Upper lobe of right lung (tissue), 1 donor: ENCODE data around the gene SDF4. TPM values are rescaled to one million over a fixed set of nuclear protein-coding genes. Genes with fewer than 3 reads are reported as not detected.

Experiments
- ATAC-seq: fragments of 200-7000 bp; cut with Tn5 transposase; one replicate; pipeline ENCODE4 v1.9.1; 2020; ENCODE audit warnings: mild to moderate bottlenecking, moderate library complexity
- DNase-seq: peaks from one replicate; pipeline ENCODE4 v3.0.0-alpha.2; 2020
- H3K27ac ChIP-seq: fragments of 200-600 bp; one replicate; pipeline ENCODE4 v1.8.0; 2022
- H3K27me3 ChIP-seq: fragments of 200-600 bp; one replicate; pipeline ENCODE4 v1.8.0; 2022; ENCODE audit warnings: mild to moderate bottlenecking
- H3K36me3 ChIP-seq: fragments of 200-600 bp; one replicate; pipeline ENCODE4 v1.8.0; 2022
- H3K4me1 ChIP-seq: fragments of 200-600 bp; one replicate; pipeline ENCODE4 v1.8.0; 2022
- H3K4me3 ChIP-seq: fragments of 200-600 bp; one replicate; pipeline ENCODE4 v1.8.0; 2022; ENCODE audit warnings: mild to moderate bottlenecking
- H3K9me3 ChIP-seq: fragments of 200-600 bp; one replicate; pipeline ENCODE4 v1.8.0; 2022
- CTCF ChIP-seq: fragments of 200-600 bp; IDR thresholded peaks from one replicate; pipeline ENCODE4 v1.8.0; 2022; ENCODE audit warnings: antibody characterized with exemption
- intact Hi-C: fragments of 100-400 bp; cut with DNase I; formaldehyde crosslinking; loops from one replicate; pipeline ENCODE4 v1.11.0; 2022
- total RNA-seq: library from RNA; stranded (reverse); fragmentation: NEBNext Ultra II Directional; extraction: Animal tissue kit (Norgen Biotek cat#: 25700); gene quantifications from one replicate; pipeline ENCODE4 v1.2.1, GENCODE V29; 2021
- donor health status: DM: no; HTN: yes; CAD: no; lungs with severe emphysema.

The SDF4 gene
- total RNA-seq, 1 donor from 2014 or later: 132 TPM

- Histone ChIP-seq H3K4me3 (no peak overlapping the region), H3K9me3 (no peaks in the 10 kb centered on the region), H3K27ac (no peak overlapping the region), H3K27me3 (no peaks in the 10 kb centered on the region), H3K4me1 (peaks cover 9% of the 10 kb centered on the region), H3K36me3 (peaks cover 77% of the 10 kb centered on the region)
- ATAC-seq (no peak), DNase-seq (no peak)
- TF ChIP-seq CTCF: no peak
- intact Hi-C loops: no loop called here
These were observed 27.3 kb upstream of the SDF4 start for GRCh38 chr1:1259119-1259488.

GRCh38 chr1:1256956-1257871 is 25.4 kb upstream of the SDF4 start:
- DNase-seq (no peak), ATAC-seq (no peak)
- TF ChIP-seq CTCF: no peak
- no peak overlapping the region for H3K27ac ChIP-seq
- H3K27me3 ChIP-seq: no peaks in the 10 kb centered on the region
- H3K9me3 ChIP-seq: no peaks in the 10 kb centered on the region
- intact Hi-C loops: no loop called here
- H3K4me3 ChIP-seq: no peak overlapping the region
- H3K4me1 ChIP-seq: peaks cover 8% of the 10 kb centered on the region
- H3K36me3 ChIP-seq: peaks cover 74% of the 10 kb centered on the region

GRCh38 chr1:1255611-1256010 is 23.8 kb upstream of the SDF4 start:
- DNase-seq: no peak
- ATAC-seq: no peak
- Histone ChIP-seq H3K4me3 (no peak overlapping the region), H3K27me3 (no peaks in the 10 kb centered on the region), H3K36me3 (peaks cover 63% of the 10 kb centered on the region), H3K27ac (no peak overlapping the region), H3K9me3 (no peaks in the 10 kb centered on the region), H3K4me1 (no peaks in the 10 kb centered on the region)
- no peak for TF ChIP-seq CTCF
- intact Hi-C loops: no loop called here

- Histone ChIP-seq H3K36me3 (peaks cover 63% of the 10 kb centered on the region), H3K4me3 (no peak overlapping the region), H3K27ac (no peak overlapping the region), H3K9me3 (no peaks in the 10 kb centered on the region), H3K4me1 (no peaks in the 10 kb centered on the region), H3K27me3 (no peaks in the 10 kb centered on the region)
- intact Hi-C loops: no loop called here
- TF ChIP-seq CTCF: no peak
- no peak for ATAC-seq
- DNase-seq: no peak
These were observed 23.3 kb upstream of the SDF4 start for GRCh38 chr1:1255078-1255477.

- H3K9me3 ChIP-seq: no peaks in the 10 kb centered on the region
- H3K4me3 ChIP-seq: no peak overlapping the region
- H3K27ac ChIP-seq: no peak overlapping the region
- no peaks in the 10 kb centered on the region for H3K4me1 ChIP-seq
- peaks cover 58% of the 10 kb centered on the region for H3K36me3 ChIP-seq
- no peaks in the 10 kb centered on the region for H3K27me3 ChIP-seq
- ATAC-seq (no peak), DNase-seq (no peak)
- intact Hi-C loops: no loop called here
- no peak for TF ChIP-seq CTCF
These were observed 22.8 kb upstream of the SDF4 start for GRCh38 chr1:1254667-1254998.
